Uterus (tissue), 2 donors: ENCODE data around the gene PCSK7.

ENCODE experiments used
- CTCF ChIP-seq, 4 experiments: fragments of 200-600 bp in 2 of 4; fragments of 450-650 bp in 2 of 4; sonication (generic) in 2 of 4; IDR thresholded peaks; one replicate each; pipeline ENCODE4 v1.5.1; 2016 to 2019; ENCODE audit warnings: antibody characterized with exemption in 4 of 4, mild to moderate bottlenecking in 2 of 4, moderate library complexity in 1 of 4
- POLR2A ChIP-seq, 2 donors: fragments of 450-650 bp; IDR thresholded peaks; one replicate each; pipeline ENCODE4 v1.6.1; 2016; ENCODE audit warnings: antibody characterized with exemption in 2 of 2, mild to moderate bottlenecking in 1 of 2, moderate library complexity in 1 of 2

GRCh38 chr11:117230999-117231841, 653 bp downstream of the PCSK7 start:
- no peak for TF ChIP-seq POLR2A (IDR thresholded peaks at IDR 0.05)
- no peak for TF ChIP-seq CTCF (IDR thresholded peaks at IDR 0.05)
